CMK (cell line): Measurements from ENCODE around the gene SLC16A5.
"Not testable (repeated sequence)": the region's sequence is repeated elsewhere in the genome, so short reads cannot be mapped to it uniquely, and the experiment has no call there.

Source experiments
- DNase-seq: peaks from one replicate; pipeline ENCODE4 v3.0.0-alpha.2; 2010; ENCODE audit warnings: low read depth

The SLC16A5 gene

GRCh38 chr17:75087558-75088453, at the start of gene SLC16A5:
SLC16A5 (plus strand) TSS chr17:75087954; CDS start chr17:75093637, 5,683 bp downstream.
- peak; percentile 86 for DNase-seq

- DNase-seq: no peak
Observed at GRCh38 chr17:75039238-75039637, 48.5 kb upstream of the SLC16A5 start.

- no peak for DNase-seq
Observed at GRCh38 chr17:75041656-75042280, 46.0 kb upstream of the SLC16A5 start.

GRCh38 chr17:75043789-75044188, 44.0 kb upstream of the SLC16A5 start:
- DNase-seq: not testable (repeated sequence)

GRCh38 chr17:75044716-75045115, 43.0 kb upstream of the SLC16A5 start:
- no peak for DNase-seq

GRCh38 chr17:75045946-75046406, 41.8 kb upstream of the SLC16A5 start:
- DNase-seq: not testable (repeated sequence)

- DNase-seq: peak; percentile 92
Observed at GRCh38 chr17:75046407-75047289, 41.1 kb upstream of the SLC16A5 start, which contains the start of the genes ATP5PD and KCTD2. ATP5PD (minus strand) TSS chr17:75046969; CDS start chr17:75042650, 4,319 bp downstream. KCTD2 (plus strand) TSS chr17:75047225; CDS start chr17:75047251, 26 bp downstream.

- no peak for DNase-seq
Observed at GRCh38 chr17:75047398-75048098, 40.2 kb upstream of the SLC16A5 start.

GRCh38 chr17:75048249-75048878, 39.4 kb upstream of the SLC16A5 start:
- no peak for DNase-seq

- no peak for DNase-seq
Observed at GRCh38 chr17:75049057-75049456, 38.7 kb upstream of the SLC16A5 start.

- DNase-seq: no peak
Observed at GRCh38 chr17:75049706-75050105, 38.0 kb upstream of the SLC16A5 start.

- DNase-seq: no peak
Observed at GRCh38 chr17:75051941-75052340, 35.8 kb upstream of the SLC16A5 start.

- no peak for DNase-seq
Observed at GRCh38 chr17:75059369-75060345, 28.1 kb upstream of the SLC16A5 start.

GRCh38 chr17:75060434-75061054, 27.2 kb upstream of the SLC16A5 start:
- DNase-seq: no peak

GRCh38 chr17:75061055-75061438, 26.7 kb upstream of the SLC16A5 start:
- no peak for DNase-seq

- no peak for DNase-seq
Observed at GRCh38 chr17:75061618-75062017, 26.1 kb upstream of the SLC16A5 start.

GRCh38 chr17:75063201-75063600, 24.6 kb upstream of the SLC16A5 start:
- no peak for DNase-seq

GRCh38 chr17:75063626-75064025, 24.1 kb upstream of the SLC16A5 start:
- no peak for DNase-seq

GRCh38 chr17:75064040-75064439, 23.7 kb upstream of the SLC16A5 start:
- no peak for DNase-seq
